Tibial artery (tissue), 4 donors: Measurements from ENCODE around the gene TTLL8.

Experiments used
- DNase-seq, 2 donors: peaks; one replicate each; pipeline ENCODE4 v3.0.0-alpha.2; 2019
- H3K27ac ChIP-seq, 2 donors: fragments of 200-600 bp; sonication (generic) in 1 of 2; 1 replicate in 1 of 2; 2 replicates in 1 of 2; pipeline ENCODE4 v1.5.1; 2018 to 2019; ENCODE audit warnings: mild to moderate bottlenecking in 1 of 2
- H3K27me3 ChIP-seq, 2 donors: fragments of 200-600 bp; sonication (generic) in 1 of 2; one replicate each; pipeline versions ENCODE4 v1.5.1 to v1.6.0; 2016 to 2019
- H3K36me3 ChIP-seq, 3 donors: fragments of 200-600 bp; sonication (generic) in 2 of 3; one replicate each; pipeline ENCODE4 v1.5.1; 2016 to 2019; ENCODE audit warnings: mild to moderate bottlenecking in 2 of 3
- H3K4me1 ChIP-seq, 4 donors: fragments of 200-600 bp; sonication (generic) in 2 of 4; 1 replicate in 3 of 4; 2 replicates in 1 of 4; pipeline ENCODE4 v1.5.1; 2016 to 2019
- H3K4me3 ChIP-seq, 2 donors: fragments of 200-600 bp; sonication (generic) in 1 of 2; 1 replicate in 1 of 2; 2 replicates in 1 of 2; pipeline ENCODE4 v1.5.1; 2018 to 2019; ENCODE audit warnings: mild to moderate bottlenecking in 2 of 2
- H3K9me3 ChIP-seq, 3 donors: fragments of 200-600 bp; sonication (generic) in 1 of 3; one replicate each; pipeline ENCODE4 v1.5.1; 2016 to 2019
- CTCF ChIP-seq, 2 experiments: fragments of 200-600 bp in 1 of 2; fragments of 450-650 bp in 1 of 2; IDR thresholded peaks; one replicate each; pipeline ENCODE4 v1.5.1; 2017 to 2019; ENCODE audit warnings: antibody characterized with exemption in 2 of 2, mild to moderate bottlenecking in 1 of 2, moderate library complexity in 1 of 2
- intact Hi-C: fragments of 100-400 bp; cut with DNase I; formaldehyde crosslinking; loops from one replicate; pipeline ENCODE4 v1.15.0; 2023; ENCODE audit warnings: low total_unique reads

Gene TTLL8

GRCh38 chr22:50063589-50064393, 5.7 kb upstream of the TTLL8 start:
- Histone ChIP-seq H3K27me3 (peaks cover 0 to 63% of the 10 kb centered on the region in 2 donors), H3K36me3 (no peaks in the 10 kb centered on the region), H3K4me1 (peaks cover 0 to 11% (median 5%) of the 10 kb centered on the region in 4 donors), H3K9me3 (no peaks in the 10 kb centered on the region), H3K27ac (no peak overlapping the region), H3K4me3 (no peak overlapping the region)
- TF ChIP-seq CTCF (IDR thresholded peaks at IDR 0.05), result no peak
- intact Hi-C loops, result no loop called here
- no peak for DNase-seq

DNA sequence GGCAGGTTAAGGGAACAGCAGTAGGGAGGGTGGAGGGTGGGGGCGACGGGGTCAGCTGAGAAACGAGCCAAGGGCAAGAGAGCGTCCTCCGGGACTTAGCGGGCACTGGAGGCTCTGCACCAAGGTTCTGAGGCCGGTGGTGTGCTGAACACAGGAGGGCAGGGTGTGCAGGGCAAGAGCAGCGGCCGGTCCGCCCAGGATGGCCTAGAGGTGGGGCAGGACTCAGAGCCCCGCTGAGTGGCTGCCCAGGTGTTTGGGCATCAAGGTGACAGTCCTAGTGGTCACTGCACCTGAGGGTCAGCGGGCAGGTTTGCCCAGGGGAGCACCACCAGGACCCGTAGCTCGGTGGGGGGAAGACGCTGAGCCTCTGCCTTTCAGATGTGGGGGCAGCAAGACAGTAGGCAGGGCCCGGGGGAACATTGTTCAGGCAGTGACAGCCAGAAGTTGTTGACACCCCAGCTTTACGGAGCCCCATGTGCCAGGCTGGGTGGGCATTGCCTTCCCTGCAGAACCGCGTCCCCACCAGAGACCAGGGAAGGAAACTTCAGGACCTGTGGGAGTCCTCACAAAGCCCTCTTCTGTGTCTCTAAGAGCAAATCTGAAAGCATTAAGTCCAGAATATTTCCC, 4.5 kb upstream of the TTLL8 start:
- peaks cover 0 to 70% of the 10 kb centered on the region in 2 donors for H3K27me3 ChIP-seq
- intact Hi-C loops, result no loop called here

DNA sequence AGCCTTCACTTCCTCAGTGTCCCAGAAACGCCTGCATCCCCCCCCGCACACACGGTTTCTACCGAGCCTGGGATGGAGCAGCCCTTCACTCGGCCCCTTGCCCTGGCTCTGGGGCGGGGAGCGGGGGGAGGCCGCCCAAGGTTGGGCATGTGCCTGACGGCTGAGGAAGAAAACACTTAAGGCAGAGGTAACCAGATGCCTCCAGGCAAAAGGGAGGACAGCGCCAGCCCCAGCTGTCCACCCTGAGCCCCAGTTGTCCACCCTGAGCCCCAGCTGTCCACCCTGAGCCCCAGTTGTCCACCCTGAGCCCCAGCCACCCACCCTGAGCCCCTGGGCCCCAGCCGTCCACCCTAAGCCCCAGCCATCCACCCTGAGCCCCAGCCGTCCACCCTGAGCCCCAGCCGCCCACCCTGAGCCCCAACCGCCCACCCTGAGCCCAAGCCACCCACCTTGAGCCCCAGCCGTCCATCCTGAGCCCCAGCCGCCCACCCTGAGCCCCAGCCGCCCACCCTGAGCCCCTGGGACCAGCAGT, 3.8 kb upstream of the TTLL8 start:
- intact Hi-C loops, result no loop called here
- peaks cover 0 to 72% of the 10 kb centered on the region in 2 donors for H3K27me3 ChIP-seq
- no peak for TF ChIP-seq CTCF (IDR thresholded peaks at IDR 0.05)
- DNase-seq, result no peak
- no peak overlapping the region for H3K27ac ChIP-seq
- no peak overlapping the region for H3K4me3 ChIP-seq
- no peaks in the 10 kb centered on the region for H3K36me3 ChIP-seq
- H3K4me1 ChIP-seq, result peaks cover 0 to 16% (median 11%) of the 10 kb centered on the region in 4 donors
- H3K9me3 ChIP-seq, result no peaks in the 10 kb centered on the region

More for the DNA sequence above, 4.5 kb upstream of the TTLL8 start:
- Histone ChIP-seq H3K9me3 (no peaks in the 10 kb centered on the region), H3K27ac (no peak overlapping the region), H3K4me1 (peaks cover 0 to 16% (median 11%) of the 10 kb centered on the region in 4 donors), H3K36me3 (no peaks in the 10 kb centered on the region), H3K4me3 (no peak overlapping the region)
- no peak for DNase-seq
- TF ChIP-seq CTCF (IDR thresholded peaks at IDR 0.05), result no peak

- Histone ChIP-seq H3K9me3 (no peaks in the 10 kb centered on the region), H3K36me3 (no peaks in the 10 kb centered on the region), H3K4me3 (no peak overlapping the region), H3K27ac (no peak overlapping the region), H3K27me3 (peaks cover 0 to 77% of the 10 kb centered on the region in 2 donors), H3K4me1 (peaks cover 0 to 16% (median 11%) of the 10 kb centered on the region in 4 donors)
- DNase-seq, result no peak
- no peak for TF ChIP-seq CTCF (IDR thresholded peaks at IDR 0.05)
- intact Hi-C loops, result no loop called here
Observed at GRCh38 chr22:50061141-50061823, 3.2 kb upstream of the TTLL8 start.

GRCh38 chr22:50060441-50061140, 2.5 kb upstream of the TTLL8 start:
- Histone ChIP-seq H3K4me1 (peaks cover 0 to 16% (median 11%) of the 10 kb centered on the region in 4 donors), H3K9me3 (no peaks in the 10 kb centered on the region), H3K4me3 (no peak overlapping the region), H3K36me3 (no peaks in the 10 kb centered on the region), H3K27ac (no peak overlapping the region), H3K27me3 (peaks cover 0 to 77% of the 10 kb centered on the region in 2 donors)
- intact Hi-C loops, result no loop called here
- TF ChIP-seq CTCF (IDR thresholded peaks at IDR 0.05), result no peak
- no peak for DNase-seq
